ENCODE data around the gene OBSL1.

OBSL1 gene

GRCh38 chr2:219565130-219566080 is 5.9 kb downstream of the OBSL1 start:
- DNase-seq: no peak

DNA sequence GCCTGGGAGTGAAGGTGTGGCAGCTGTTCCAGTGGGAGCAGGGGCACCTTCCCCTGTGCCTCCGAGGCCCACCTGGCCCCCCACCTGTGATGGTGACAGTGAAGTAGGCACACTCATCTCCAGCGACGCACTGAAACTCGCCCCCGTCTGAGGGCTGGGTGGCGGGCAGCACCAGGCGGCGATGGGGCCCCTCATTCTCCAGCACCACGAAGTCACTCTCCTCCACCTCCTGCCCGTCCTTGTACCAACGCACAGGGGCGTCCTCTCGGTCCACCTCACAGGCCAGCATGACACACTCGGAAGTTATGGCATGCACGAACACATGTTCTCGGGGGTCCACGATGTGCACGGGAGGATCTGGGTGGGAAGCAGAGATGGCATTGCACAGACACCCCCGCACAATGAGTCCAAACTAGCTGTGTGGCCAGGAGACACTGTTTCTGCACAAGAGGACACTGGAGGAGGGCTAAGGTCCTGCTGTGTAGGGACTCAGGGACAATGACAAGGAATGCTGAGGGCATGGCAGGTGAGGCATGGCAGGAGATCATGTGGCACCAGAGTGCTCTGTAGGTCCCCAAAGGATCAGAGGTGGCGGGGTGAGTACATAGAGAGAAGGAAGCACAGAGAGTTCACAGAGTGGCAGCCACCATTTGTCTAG is 7.9 kb downstream of the OBSL1 start:
- no peak for DNase-seq

- no peak for DNase-seq
Measured at GRCh38 chr2:219562049-219563020, 9.0 kb downstream of the OBSL1 start.

DNA sequence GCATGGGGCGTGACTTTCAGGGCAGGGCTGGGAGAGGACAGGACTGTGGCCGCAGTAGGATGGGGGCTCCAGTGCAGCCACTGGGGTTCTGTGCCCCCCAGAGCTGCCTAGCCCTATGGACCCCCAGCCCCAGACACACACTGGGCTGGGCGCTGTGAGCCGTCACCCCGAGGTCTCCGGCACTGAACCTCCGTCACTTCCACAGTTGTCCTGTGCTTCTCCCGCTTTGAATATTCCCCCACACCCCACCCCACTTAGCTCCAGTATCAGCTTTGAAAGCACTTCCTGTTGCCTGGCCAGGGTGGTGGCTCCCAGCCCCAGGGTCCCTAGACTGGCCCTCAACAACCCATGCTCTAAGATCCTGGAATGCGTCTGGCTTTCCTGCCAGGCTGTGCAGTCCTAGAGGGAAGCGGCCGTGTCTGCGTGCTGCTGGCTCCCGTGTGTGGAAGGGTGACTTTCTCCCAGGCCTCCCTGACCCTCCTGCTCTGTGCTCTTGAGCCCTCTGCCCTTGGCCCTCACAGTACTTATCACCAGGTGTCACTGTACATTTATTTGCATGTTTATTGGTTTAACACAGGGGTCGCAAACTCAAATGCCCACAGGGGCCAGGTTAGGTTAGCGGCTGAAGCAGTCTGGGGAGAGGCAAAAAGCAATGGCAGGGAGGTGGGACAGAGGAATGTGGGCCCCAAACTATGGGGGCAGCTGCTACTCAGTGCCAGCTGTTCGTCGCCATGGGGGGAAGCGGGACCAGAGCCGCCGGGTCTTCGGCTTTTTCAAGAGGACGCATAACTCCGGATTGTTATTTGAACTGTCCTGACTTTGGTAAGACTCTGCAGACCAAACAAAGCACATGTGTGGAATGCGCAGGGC is 9.9 kb downstream of the OBSL1 start:
- DNase-seq: no peak

GRCh38 chr2:219560893-219561178 is 10.5 kb downstream of the OBSL1 start:
- DNase-seq: no peak

DNA sequence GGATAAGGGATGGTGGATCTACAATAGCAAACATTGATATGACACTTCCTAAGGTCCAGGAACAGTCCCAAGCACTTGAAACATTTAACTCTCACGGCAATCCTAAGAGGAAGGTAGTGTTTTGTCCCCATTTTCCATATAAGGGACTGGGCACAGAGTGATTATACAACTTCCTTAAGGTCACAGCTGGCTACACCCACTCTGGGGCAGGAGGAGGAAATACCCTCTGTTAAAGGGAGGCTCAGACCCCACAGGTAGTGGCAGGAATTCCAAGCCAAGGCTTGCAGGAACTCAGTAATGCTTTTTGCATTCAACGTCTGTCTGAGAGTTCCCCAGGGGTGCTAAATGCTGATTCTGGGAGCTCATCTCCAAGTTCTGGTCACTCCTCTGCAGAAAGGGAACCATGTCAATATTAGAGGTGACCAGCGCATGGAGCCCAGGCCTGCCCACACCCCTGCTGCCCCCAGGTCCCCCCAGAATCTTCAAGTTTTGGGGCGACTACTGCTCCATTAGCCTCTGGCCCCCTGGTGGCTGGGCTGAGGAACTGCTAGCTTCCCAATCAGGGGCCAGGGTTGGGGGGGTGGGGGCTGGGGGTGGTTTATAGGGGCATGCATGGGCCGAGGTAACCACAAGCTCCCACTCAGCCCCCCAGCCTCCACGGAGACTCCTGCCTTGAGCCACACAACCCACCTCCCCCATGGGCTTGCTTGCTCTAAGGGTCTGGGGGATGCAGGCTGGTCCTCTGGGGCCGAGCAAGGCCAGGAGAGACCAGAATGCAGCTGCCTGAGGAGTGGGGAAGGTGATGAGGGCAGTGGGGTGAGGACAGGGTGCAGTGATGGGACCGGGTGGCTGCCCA is 11.1 kb downstream of the OBSL1 start:
- DNase-seq: no peak

DNA sequence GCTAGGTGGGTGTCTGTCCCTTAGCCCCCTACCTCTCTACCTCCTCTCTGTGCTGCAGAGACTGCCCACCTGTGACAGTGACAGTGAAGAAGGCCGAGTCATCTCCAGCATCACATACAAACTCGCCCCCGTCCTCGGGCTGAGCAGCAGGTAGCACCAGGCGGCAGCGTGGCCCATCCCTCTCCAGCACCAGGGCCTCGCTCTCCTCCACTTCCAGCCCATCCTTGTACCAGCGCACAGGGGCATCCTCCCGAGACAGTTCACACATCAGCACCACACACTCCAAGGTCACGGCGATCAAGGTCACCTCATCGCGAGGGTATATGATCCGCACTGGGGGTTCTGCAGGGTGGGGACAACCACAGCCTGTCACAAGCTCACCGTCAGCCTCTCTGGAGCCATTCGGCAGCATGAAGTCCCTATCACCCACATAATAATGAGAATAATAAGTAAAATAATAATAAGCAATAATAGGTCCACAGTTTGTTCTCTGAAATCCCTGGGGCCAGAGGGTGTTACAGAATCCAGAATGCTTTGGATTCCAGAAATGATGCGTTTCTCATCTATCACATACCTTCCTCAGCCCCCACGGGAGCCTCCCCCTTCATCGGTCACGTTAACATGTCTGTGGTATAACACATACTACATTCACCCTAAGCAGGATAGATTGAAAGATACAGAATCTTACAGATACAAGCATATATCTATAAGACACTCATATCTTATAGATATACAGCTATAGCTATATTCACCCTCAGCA is 12.0 kb downstream of the OBSL1 start:
- DNase-seq: no peak

DNA sequence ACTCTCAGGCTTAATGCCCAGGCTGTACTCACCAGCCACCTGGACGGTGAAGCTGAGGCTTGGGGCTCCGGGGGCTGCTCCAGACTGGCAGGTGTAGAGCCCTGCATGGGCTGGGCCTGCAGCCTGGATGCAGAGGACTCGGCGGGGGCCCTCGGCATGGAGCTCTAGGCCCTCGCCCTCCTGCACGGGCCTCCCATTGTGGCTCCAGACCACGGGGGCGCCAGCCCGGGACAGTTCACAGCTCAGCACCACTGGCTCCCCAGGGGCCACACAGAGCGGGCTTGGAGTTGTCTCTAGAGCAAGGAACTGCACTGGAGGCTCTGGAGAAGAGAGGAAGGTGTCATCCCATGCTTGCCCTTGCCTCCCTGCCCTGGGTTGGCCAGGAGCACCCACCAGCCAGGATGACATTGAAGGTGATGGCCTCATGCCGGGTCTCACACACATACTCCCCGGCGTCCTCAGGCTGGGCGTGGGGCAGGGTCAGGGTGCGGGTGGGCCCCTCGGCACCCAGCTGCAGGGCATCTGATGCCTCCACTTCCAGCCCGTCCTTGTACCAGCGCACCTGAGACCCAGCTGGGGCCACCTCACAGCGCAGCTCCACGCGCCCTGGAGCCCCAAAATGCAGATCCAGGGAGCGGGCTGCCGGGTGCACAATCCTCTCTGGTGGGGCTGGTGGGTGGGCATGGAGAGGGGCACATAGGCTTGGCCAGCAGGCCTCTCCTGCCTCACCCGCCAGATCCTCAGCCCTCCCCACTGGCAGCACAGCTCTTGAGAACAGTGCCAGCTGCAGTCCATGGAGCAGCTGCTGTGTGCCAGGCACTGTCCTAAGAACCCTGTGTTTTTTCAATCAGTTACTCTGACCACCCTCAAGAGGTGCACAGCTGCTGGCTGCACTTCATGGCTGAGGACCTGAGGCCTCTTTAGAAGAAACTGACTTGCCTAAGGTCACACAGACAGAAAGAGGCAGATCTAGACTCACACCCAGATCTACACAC is 13.3 kb downstream of the OBSL1 start:
- DNase-seq: no peak

GRCh38 chr2:219557320-219557719 is 14.0 kb downstream of the OBSL1 start:
- DNase-seq: no peak

DNA sequence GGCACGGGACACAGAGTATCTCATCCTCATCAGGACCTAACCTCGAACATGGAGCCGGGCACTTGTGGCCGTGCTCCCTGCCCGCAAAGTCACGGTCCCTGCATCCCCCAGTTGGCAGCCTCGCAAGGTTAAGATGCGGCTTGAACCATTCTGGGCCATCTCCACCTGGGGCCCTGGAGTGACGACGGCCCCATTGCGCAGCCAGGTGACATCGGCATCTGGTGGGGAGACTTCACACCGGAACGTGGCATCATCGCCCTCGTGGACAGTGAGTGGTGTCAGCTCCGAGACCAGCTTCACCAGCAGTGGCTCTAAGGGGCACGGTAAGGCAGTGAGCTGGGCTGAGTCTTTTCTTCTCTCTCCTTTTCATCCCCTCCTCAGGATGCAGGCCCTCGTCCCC is 14.9 kb downstream of the OBSL1 start:
- no peak for DNase-seq

DNA sequence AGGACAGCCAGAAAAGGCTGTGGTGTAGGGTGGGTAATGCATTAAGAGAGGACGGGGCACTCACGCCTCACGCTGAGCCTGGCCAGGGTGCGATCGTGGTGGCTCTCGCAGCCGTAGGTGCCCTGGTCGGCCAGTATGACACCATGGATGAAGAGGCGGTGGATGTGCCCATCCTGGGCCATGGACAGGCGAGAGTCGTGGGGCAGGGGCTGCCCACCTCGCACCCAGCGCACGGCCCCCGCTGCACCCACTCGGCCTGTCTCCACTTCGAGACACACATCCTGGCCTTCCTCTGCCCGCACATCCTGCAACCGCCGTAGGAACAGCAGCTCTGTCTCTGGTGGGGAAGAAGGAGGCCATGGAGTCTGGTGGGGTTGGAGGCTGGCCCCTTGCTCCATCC is 15.4 kb downstream of the OBSL1 start:
- DNase-seq: no peak

- no peak for DNase-seq
Measured at GRCh38 chr2:219554350-219554749, 17.0 kb downstream of the OBSL1 start.

DNA sequence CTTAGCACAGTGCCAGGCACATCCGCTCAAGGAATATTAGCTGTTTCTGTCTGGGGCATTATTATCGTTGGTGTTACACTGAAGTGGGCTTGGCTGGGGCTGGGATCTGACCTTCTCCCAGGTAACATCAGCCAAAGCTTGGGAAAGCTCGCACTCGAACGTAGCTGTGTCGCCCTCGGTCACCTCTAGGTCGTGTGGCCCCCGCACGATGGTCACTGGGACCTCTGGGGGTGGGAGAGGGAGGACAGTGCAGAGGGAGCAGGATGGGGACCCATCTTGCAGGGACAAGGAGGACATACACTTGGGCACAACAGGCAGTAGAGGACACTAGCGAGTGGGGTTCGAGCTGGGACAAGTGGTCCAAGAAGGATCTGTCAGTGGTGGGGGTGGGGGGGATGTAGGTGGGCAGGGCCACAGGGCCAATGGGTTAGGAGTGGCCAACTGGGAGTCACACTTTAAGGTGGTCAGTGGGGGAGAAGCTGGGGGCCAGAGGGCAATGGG is 17.8 kb downstream of the OBSL1 start:
- no peak for DNase-seq

GRCh38 chr2:219553168-219553417 is 18.2 kb downstream of the OBSL1 start:
- DNase-seq: no peak

GRCh38 chr2:219552382-219553167 is 18.8 kb downstream of the OBSL1 start:
- DNase-seq: peak; percentile 81

- DNase-seq: no peak
Measured at GRCh38 chr2:219551441-219552381, 19.6 kb downstream of the OBSL1 start.

- DNase-seq: no peak
Measured at GRCh38 chr2:219549619-219550018, 21.7 kb downstream of the OBSL1 start.
